IPS DF 19.7 (cell line): Measurements from ENCODE around the gene ZNF318.
"Not testable (repeated sequence)": the region's sequence is repeated elsewhere in the genome, so short reads cannot be mapped to it uniquely, and the experiment has no call there.

Experiments used
- DNase-seq: peaks from one replicate; pipeline ENCODE4 v3.0.0-alpha.2; 2013; ENCODE audit warnings: low read depth, low spot score

ZNF318 gene

GRCh38 chr6:43339168-43339567, 30.3 kb downstream of the ZNF318 start:
- no peak for DNase-seq

DNA sequence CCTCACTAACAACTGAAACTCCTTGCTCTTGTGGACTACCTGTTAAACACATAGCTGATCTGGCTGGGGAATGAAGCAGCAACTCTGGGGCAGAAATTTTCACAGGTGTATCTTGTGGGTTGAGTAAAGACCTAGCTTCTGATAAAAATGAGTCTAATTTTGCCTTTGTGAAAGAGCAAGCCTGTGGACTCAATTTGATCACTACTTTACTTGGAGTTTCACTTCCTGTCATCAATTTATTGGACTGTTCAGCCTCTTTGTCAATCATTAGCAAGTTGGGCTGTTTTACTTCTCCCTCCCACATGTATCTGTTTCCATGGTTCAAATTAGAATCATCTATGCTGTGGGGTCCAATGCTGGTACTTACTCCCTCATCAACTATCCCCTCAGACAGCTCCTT, 31.2 kb downstream of the ZNF318 start:
- no peak for DNase-seq

DNA sequence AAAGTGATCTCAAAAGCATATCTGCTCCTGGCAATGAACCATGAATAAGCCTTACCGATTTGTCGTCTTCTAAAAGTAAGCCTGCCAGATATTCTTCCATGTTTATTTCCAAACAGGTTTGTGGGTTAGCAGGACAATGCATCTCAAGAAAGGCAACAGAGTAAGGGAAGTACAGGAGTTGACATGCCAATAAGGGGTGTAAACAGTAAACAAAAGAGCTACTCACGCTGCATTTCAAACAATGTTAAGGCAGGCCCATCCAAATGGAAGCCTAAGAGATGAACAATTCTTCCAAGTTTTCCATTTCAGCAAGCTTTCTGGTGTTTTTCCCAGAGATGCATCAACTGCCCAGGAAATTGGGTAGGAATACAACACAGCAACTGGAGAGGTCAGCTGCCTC, 33.1 kb downstream of the ZNF318 start:
- DNase-seq, result no peak

- DNase-seq, result no peak
Measured at GRCh38 chr6:43335469-43335868, 34.0 kb downstream of the ZNF318 start.

DNA sequence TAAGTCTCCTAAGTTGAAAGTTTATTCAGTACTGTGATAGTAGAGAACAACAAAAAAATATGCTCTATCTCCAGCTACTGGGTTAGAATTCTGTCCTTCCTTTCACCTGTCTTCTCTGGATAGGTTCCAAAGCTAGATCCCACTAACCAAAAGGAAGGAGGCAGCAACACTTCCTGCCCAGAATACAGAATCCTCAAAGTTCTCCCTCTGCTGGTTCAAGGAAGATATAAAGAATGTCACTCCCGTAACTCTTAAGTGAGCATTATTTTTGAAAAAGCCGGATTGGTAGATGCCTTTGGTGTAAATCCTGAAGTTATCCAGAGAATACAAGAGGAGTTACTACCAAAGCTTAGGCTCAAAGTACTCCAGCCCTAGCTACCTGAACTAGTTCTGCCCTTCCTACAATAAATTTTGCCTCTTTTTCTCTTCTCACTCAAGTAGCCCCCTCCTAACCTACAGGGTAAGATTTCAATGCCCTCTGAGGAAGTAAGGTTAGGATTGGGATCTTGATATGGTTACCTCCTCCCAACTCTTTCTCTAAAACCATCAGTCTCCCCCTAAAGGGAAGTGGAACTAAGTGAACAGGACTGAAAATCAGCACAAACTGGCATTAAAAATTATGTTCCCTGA, 34.9 kb downstream of the ZNF318 start:
- DNase-seq, result peak; percentile 64

- no peak for DNase-seq
Measured at GRCh38 chr6:43331891-43332290, 37.6 kb downstream of the ZNF318 start.

- no peak for DNase-seq
Measured at GRCh38 chr6:43331470-43331869, 38.0 kb downstream of the ZNF318 start.

DNA sequence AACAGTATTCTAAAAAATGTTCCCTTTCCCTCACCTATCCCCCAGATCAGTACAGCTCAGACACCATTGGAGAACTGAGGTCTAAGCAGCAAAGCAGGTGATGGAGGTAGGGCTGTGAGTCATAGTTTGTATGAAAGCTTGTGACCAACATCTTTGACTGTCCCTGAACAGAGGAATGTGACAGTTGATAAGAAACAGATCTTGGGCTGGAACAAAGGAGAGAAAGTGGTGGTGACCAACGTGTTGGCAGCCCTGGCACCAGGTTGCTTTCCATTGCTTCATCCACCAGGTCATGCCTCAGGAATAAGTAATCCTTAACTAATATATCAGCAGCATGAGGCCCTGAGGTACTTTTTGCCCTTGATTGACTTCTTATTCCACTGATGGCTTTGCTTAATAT, 40.9 kb downstream of the ZNF318 start:
- no peak for DNase-seq

DNA sequence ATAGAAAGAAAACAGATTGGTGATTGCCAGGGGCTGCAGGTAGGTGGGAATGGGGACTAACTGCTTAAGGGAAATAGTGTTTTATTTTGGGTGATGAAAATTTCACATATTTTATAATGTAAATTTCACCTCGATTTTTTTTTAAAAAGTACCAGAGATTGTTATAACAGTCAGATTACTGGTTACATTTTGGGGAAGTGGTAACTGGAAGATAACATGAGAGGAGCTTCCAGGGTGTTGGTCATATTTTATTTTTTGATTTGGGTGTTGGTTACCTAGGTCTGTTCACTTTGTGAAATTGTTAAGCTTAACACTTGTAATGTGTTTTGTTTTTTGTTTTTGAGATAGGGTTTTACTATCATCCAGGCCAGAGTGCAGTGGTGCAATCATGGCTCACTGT, 43.6 kb downstream of the ZNF318 start:
- DNase-seq, result no peak

DNA sequence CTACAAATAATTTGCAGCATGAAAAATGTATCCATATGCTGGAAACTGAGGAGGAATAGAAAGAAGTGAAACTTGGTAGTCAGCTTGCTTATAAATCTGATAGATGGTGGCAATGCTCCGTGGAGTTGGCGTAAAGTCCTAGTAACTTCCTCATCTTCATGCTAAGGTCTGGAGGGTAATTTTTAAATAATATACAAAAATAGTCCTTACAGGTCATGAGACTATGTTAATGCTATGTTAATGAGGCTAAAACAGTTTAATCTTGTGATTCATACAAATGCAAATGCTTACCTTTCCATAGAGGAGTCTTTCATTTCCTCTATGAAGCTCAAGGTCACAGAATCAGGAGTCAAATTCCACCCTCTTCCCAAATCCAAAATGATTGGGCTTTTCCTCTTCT, 51.4 kb downstream of the ZNF318 start:
- DNase-seq, result no peak

DNA sequence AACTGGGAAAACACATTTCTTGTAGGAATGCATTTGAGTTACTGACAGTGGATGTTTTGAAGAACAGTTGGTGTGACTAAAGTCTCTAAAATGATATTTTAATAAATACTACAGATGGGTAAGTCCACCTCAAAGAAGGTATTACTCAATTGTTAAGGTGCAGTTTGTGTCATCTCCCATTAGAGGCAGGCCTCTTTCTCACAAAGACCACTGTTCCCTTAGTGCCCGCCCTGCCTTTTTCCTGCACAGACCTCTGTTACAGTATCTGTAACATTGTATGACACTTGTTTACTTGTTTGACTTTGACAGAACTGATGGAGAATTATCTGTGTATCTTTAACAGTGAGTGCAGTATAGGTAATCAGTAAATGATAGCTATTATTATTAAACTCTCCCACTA, 55.6 kb downstream of the ZNF318 start:
- no peak for DNase-seq

DNA sequence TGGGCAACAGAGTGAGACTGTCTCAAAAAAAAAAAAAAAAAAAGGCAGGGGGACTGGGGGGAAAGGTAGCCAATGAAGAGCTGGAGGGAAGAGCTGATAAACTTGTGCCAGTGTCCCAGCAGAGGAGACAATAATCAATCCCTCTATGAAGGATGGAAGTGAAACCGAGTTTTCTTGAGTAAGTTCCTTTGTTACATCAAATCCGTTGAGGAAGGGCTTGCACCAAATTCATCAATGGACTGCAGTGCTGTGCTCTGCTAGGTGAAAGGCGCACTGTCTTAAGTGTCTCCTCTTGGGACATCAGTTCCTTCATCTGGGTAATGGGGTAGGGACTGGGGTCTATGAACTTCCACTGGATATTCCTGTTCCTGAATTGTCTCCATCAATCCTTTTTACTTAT, 57.8 kb downstream of the ZNF318 start:
- DNase-seq, result no peak

- no peak for DNase-seq
Measured at GRCh38 chr6:43310624-43311023, 58.8 kb downstream of the ZNF318 start.

DNA sequence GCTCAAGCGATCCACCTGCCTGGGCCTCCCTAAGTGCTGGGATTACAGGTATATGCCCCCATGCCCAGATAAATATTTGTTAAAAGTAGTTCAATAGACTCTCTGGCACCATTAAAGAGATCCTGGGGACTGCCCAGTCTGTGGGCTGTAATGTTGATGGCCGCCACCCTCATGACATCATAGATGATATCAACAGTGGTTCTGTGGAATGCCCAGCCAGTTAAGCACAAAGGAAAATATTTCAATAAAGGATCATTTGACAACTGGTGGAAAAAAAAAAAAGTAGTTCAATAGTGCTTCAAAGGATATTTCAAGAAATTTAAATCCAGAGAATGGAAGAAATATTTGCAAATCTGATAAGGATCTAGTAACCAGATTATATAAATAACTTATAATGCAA, 59.3 kb downstream of the ZNF318 start:
- no peak for DNase-seq

DNA sequence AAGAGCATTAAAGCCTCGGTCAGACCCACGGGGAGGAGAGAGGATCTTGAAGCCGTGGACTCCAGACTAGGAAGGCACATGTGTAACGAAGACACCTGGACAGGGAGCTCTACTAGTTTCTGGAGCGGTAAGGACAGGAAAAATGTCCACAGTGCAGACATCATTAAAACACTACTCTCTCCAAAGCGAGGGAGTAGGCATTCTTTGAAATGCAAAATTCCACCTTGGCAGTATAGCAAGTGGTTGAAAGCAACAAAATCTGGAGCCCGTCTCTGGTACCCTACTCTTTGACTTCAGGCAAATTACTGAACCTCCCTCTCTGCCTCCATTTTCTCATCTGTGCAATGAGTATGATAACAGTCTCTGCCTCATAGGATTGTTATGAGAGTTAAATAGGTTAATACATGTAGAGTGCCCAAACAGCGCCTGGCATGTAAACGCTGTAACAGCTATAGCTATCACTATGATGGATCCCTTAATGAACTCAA, 60.4 kb downstream of the ZNF318 start:
- no peak for DNase-seq

GRCh38 chr6:43308101-43308989, 61.1 kb downstream of the ZNF318 start, which contains the start of gene CRIP3:
Gene CRIP3, minus strand, starts transcription at chr6:43308826. Its CDS starts 34 bp downstream, at chr6:43308792.
- peak; percentile 59 for DNase-seq

- DNase-seq, result no peak
Measured at GRCh38 chr6:43307451-43308100, 61.9 kb downstream of the ZNF318 start.

DNA sequence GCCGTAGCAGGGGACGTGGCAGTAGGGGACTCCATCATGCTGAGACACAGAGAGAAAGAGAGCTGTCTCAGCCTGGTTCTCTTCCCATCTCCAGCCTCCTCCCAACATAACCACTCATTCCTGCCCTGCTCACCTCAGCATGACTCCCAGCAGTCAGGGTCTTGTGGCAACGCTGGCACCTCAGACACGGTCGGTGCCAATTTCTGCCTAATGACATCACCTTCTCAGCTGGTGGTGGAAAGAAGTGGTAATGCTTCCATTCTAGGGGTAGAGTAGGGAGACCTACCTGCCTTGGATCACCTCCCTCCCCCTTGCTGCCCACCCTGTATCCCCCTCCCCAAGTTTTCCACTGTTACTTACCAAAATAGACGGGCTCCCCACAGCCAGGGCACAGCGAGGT, 63.4 kb downstream of the ZNF318 start:
- no peak for DNase-seq

- no peak for DNase-seq
Measured at GRCh38 chr6:43304882-43305281, 64.6 kb downstream of the ZNF318 start.

DNA sequence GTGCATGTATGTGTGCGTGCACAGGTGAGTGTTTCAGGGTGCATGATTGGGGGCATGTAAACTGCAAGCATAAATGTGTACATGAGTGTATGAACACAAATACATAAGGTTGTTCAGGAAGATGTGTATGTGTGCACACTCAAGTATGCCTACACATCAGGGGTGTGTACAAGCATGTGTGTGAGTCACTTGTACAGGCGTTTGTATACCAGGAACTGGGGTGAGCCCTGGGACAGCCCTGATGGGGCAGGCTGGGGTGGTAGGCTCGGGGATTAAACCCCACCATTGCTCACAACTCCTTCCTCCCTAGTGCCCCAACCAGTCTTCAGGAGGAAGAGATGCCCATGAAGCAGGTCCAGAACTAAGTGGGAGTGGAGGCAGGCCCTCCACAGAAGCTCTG, 65.1 kb downstream of the ZNF318 start:
- DNase-seq, result no peak

DNA sequence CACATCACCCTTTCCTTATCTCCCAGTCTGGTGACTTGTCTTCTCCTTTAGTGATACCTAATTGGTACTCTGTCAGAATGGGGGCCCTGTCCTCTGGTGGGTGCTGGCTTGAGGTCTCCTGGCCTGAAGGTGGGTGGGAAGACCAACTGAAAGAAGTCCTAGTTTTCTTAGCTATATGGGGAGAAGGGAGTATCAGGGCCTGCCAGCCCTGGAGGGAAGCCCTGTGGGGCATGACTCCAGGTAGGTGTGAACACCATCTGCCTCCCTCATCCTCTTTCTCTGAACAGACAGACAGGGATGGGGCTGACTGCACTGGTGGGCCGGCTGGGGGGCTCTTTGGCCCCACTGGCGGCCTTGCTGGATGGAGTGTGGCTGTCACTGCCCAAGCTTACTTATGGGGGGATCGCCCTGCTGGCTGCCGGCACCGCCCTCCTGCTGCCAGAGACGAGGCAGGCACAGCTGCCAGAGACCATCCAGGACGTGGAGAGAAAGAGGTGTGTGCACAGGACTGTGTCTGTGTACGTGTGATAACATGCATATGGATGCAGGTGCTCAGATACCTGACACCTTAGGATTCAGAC, 65.6 kb downstream of the ZNF318 start:
- DNase-seq, result no peak

DNA sequence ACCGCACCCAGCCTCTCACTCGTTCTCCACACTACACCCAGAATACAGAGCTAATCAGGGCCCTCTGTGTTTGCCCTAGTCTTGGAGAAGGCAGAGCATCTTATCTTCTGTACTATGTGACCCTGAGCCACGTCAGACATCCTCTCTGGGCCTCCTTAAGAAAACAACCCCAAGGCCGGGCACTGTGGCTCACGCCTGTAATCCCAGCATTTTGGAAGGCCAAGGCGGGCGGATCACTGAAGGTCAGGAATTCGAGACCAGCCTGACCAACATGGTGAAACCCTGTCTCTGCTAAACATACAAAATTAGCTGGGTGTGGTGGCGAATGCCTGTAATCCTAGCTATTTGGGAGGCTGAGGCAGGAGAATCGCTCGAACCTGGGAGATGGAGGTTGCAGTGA, 66.4 kb downstream of the ZNF318 start:
- DNase-seq, result not testable (repeated sequence)
